Measurements from ENCODE around the gene TNFRSF14. TPM values are rescaled to one million over a fixed set of nuclear protein-coding genes. Genes with fewer than 3 reads are reported as not detected.

The TNFRSF14 gene
- total RNA-seq, 1 experiment from 2014 or later: 24.4 TPM

GRCh38 chr1:2602866-2603520, 46.8 kb downstream of the TNFRSF14 start:
- Mint-ChIP-seq H3K9me3 (ENCODE audit: low read depth, unreplicated experiment) (no peaks in the 10 kb centered on the region), H3K36me3 (ENCODE audit: insufficient read depth, unreplicated experiment) (peaks cover 3% of the 10 kb centered on the region), H3K4me1 (ENCODE audit: low read depth, unreplicated experiment) (peaks cover 1% of the 10 kb centered on the region), H3K27ac (ENCODE audit: unreplicated experiment) (no peak overlapping the region), H3K27me3 (ENCODE audit: unreplicated experiment) (peaks cover 33% of the 10 kb centered on the region), H3K4me3 (ENCODE audit: low read depth, unreplicated experiment) (no peak overlapping the region)
- no peak for DNase-seq
- CTCF ChIA-PET: no interaction called here
- BruUV-seq (replicated peaks): no TSS peak
- TF ChIP-seq CTCF (IDR thresholded peaks at IDR 0.05; ENCODE audit: unreplicated experiment): no peak
- intact Hi-C loops (cut with micrococcal nuclease; ENCODE audit: unreplicated experiment): no loop called here

DNA sequence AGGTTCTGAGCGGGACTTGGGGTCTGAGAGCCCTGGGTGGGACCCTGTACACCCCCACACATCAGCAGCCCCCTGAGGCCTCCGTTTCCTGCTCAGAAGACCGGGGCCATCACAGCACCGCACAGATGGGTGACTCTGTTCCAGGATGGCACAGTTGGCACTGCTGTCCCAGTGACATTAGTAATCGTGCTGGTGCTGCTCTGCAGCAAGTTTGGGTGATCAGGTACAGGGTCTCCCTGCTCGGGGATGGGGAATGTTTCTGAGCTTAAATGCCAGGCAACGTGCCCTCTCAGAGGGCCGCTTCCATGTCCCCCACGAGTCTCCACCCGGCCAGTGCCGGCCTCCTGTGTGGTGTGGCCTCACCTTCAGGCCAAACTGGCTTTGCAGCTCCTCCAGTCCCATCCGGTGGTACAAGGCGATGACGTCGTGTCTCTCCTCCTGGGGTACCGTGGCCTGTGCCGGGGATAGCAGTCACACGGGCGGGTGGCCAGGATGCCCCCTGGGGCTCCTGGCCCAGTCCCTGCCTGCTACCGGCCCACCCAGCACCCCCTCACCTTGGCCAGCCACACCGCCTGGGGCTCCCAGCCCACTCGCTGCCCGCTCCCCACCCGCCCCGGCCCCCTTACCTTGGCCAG, 47.5 kb downstream of the TNFRSF14 start:
- Mint-ChIP-seq H3K4me1 (ENCODE audit: low read depth, unreplicated experiment) (no peaks in the 10 kb centered on the region), H3K36me3 (ENCODE audit: insufficient read depth, unreplicated experiment) (peaks cover 3% of the 10 kb centered on the region), H3K27ac (ENCODE audit: unreplicated experiment) (no peak overlapping the region), H3K4me3 (ENCODE audit: low read depth, unreplicated experiment) (no peak overlapping the region), H3K27me3 (ENCODE audit: unreplicated experiment) (peaks cover 26% of the 10 kb centered on the region), H3K9me3 (ENCODE audit: low read depth, unreplicated experiment) (no peaks in the 10 kb centered on the region)
- no TSS peak for BruUV-seq (replicated peaks)
- intact Hi-C loops (cut with micrococcal nuclease; ENCODE audit: unreplicated experiment): no loop called here
- no peak for TF ChIP-seq CTCF (IDR thresholded peaks at IDR 0.05; ENCODE audit: unreplicated experiment)
- DNase-seq: no peak
- CTCF ChIA-PET: interaction anchor here (0.6 kb wide), 1 partner anchor 32 kb away, joined by 3 read pairs; no protein-coding TSS in a partner anchor

GRCh38 chr1:2604156-2604843, 48.1 kb downstream of the TNFRSF14 start:
- DNase-seq: no peak

More at GRCh38 chr1:2604156-2604843, 48.1 kb downstream of the TNFRSF14 start:
- Mint-ChIP-seq H3K4me3 (ENCODE audit: low read depth, unreplicated experiment) (no peak overlapping the region), H3K4me1 (ENCODE audit: low read depth, unreplicated experiment) (no peaks in the 10 kb centered on the region), H3K27me3 (ENCODE audit: unreplicated experiment) (peaks cover 26% of the 10 kb centered on the region), H3K27ac (ENCODE audit: unreplicated experiment) (no peak overlapping the region), H3K36me3 (ENCODE audit: insufficient read depth, unreplicated experiment) (peaks cover 3% of the 10 kb centered on the region), H3K9me3 (ENCODE audit: low read depth, unreplicated experiment) (no peaks in the 10 kb centered on the region)
- CTCF ChIA-PET: interaction anchor here (0.6 kb wide), 1 partner anchor 33 kb away, joined by 3 read pairs; no protein-coding TSS in a partner anchor
- intact Hi-C loops (cut with micrococcal nuclease; ENCODE audit: unreplicated experiment): no loop called here
- no peak for TF ChIP-seq CTCF (IDR thresholded peaks at IDR 0.05; ENCODE audit: unreplicated experiment)
- no TSS peak for BruUV-seq (replicated peaks)

Data from Calu3 (cell line).